H1 (cell line): Measurements from ENCODE around the gene CTSW. TPM values are rescaled to one million over a fixed set of nuclear protein-coding genes. Genes with fewer than 3 reads are reported as not detected.
A peak's percentile ranks its signal among the peaks of the same experiment; 100 is the strongest.

Experiments
- CTCF ChIA-PET: fragments of 300-600 bp; sonication (Branson Sonifier 250); formaldehyde crosslinking; loops from one replicate; lab custom pipeline; 2021; ENCODE audit not compliant: partially characterized antibody; lab: Charles Lee
- POLR2A ChIA-PET: fragments of 300-600 bp; sonication (Branson Sonifier 250); formaldehyde crosslinking; loops from one replicate; lab custom pipeline; 2021; ENCODE audit warnings: inconsistent platforms; ENCODE audit not compliant: partially characterized antibody; lab: Charles Lee
- DNase-seq, 2 experiments: peaks; one replicate each; pipeline versions ENCODE4 v3.0.0 to v3.0.0-alpha.2; 2010 to 2022; ENCODE audit warnings: low spot score in 2 of 2, low read depth in 1 of 2, mixed read lengths in 1 of 2
- FAIRE-seq: peaks from 2 replicates; lab custom pipeline; 2011; peaks lifted over from hg19 to GRCh38; lab: Jason Lieb, UNC
- H2AFZ ChIP-seq: 2 replicates; pipeline ENCODE4 v1.8.1; 2012; ENCODE audit warnings: low read length, inconsistent platforms
- H2AK5ac ChIP-seq: 2 replicates; pipeline ENCODE4 v1.6.1; 2013; ENCODE audit warnings: low read depth, low read length
- H2BK120ac ChIP-seq: replicated peaks from 2 replicates; pipeline ENCODE3; 2013; ENCODE audit warnings: low read depth, low read length, inconsistent platforms
- H2BK12ac ChIP-seq: 2 replicates; pipeline ENCODE4 v1.6.1; 2013; ENCODE audit warnings: low read depth, low read length
- H2BK15ac ChIP-seq: 2 replicates; pipeline ENCODE4 v1.6.1; 2013; ENCODE audit warnings: low read length
- H2BK20ac ChIP-seq: 2 replicates; pipeline ENCODE4 v1.6.1; 2013; ENCODE audit warnings: low read length
- H2BK5ac ChIP-seq: 2 replicates; pipeline ENCODE4 v1.6.1; 2013; ENCODE audit warnings: low read depth, low read length
- H3K14ac ChIP-seq: 2 replicates; pipeline ENCODE4 v1.6.1; 2013; ENCODE audit warnings: inconsistent platforms; ENCODE audit not compliant: insufficient read length
- H3K18ac ChIP-seq: 2 replicates; pipeline ENCODE4 v1.6.1; 2013; ENCODE audit warnings: low read length; ENCODE audit errors: extremely low read depth
- H3K23ac ChIP-seq: 2 replicates; pipeline ENCODE4 v1.6.1; 2013; ENCODE audit warnings: inconsistent platforms; ENCODE audit not compliant: insufficient read length
- H3K23me2 ChIP-seq: 2 replicates; pipeline ENCODE4 v1.6.1; 2013; ENCODE audit warnings: low read depth, low read length
- H3K27ac ChIP-seq: 2 replicates; pipeline ENCODE4 v1.6.1; 2011; ENCODE audit warnings: low read depth, low read length, inconsistent platforms
- H3K27me3 ChIP-seq, 4 experiments: replicated peaks in 1 of 4; 1 replicate in 1 of 4; 2 replicates in 3 of 4; pipeline versions ENCODE4 v1.6.1 to v1.8.1; 2011 to 2013; ENCODE audit warnings: low read length in 3 of 4, mild to moderate bottlenecking in 3 of 4, inconsistent platforms in 2 of 4, mixed read lengths in 2 of 4, moderate library complexity in 1 of 4; ENCODE audit not compliant: control insufficient read depth in 3 of 4, insufficient read depth in 3 of 4; ENCODE audit errors: extremely low read depth in 1 of 4
- H3K36me3 ChIP-seq, 4 experiments: 2 replicates each; pipeline versions ENCODE4 v1.6.1 to v1.8.1; 2011 to 2013; ENCODE audit warnings: mild to moderate bottlenecking in 4 of 4, low read length in 3 of 4, moderate library complexity in 2 of 4, control low read depth in 1 of 4, inconsistent platforms in 1 of 4; ENCODE audit not compliant: insufficient read depth in 4 of 4, control insufficient read depth in 2 of 4
- H3K4ac ChIP-seq: replicated peaks from 2 replicates; pipeline ENCODE3; 2013; ENCODE audit warnings: low read length, low read depth, mixed read lengths, inconsistent platforms; ENCODE audit not compliant: insufficient read length
- H3K4me1 ChIP-seq, 4 experiments: replicated peaks in 1 of 4; 1 replicate in 1 of 4; 2 replicates in 3 of 4; pipeline versions ENCODE4 v1.6.1 to v1.8.1; 2011 to 2013; ENCODE audit warnings: low read length in 3 of 4, inconsistent platforms in 2 of 4, mixed read lengths in 1 of 4; ENCODE audit not compliant: insufficient read depth in 4 of 4, control insufficient read depth in 3 of 4
- H3K4me2 ChIP-seq, 2 experiments: 2 replicates each; pipeline versions ENCODE4 v1.6.1 to v1.8.1; 2011 to 2013; ENCODE audit warnings: low read depth in 2 of 2, low read length in 2 of 2, control low read depth in 1 of 2, inconsistent platforms in 1 of 2, mild to moderate bottlenecking in 1 of 2; ENCODE audit not compliant: insufficient read depth in 1 of 2
- H3K4me3 ChIP-seq, 4 experiments: fragments of 200-600, 300-600 bp in 1 of 4; sonication (generic), shearing (Covaris generic), sonication (Bioruptor Twin) in 1 of 4; 2 replicates each; pipeline versions ENCODE4 v1.5.1 to v1.8.1; 2011 to 2016; ENCODE audit warnings: low read length in 4 of 4, low read depth in 3 of 4, control low read depth in 2 of 4, inconsistent platforms in 2 of 4, mild to moderate bottlenecking in 2 of 4, mixed read lengths in 1 of 4, moderate library complexity in 1 of 4; ENCODE audit not compliant: insufficient read depth in 2 of 4; ENCODE audit errors: extremely low read depth in 1 of 4
- H3K56ac ChIP-seq: replicated peaks from 2 replicates; pipeline ENCODE3; 2013; ENCODE audit warnings: low read depth, mild to moderate bottlenecking, mixed read lengths, low read length, inconsistent platforms; ENCODE audit not compliant: insufficient read length
- H3K79me1 ChIP-seq: 2 replicates; pipeline ENCODE4 v1.6.1; 2013; ENCODE audit warnings: low read depth, low read length, control low read depth
- H3K79me2 ChIP-seq, 2 experiments: 2 replicates each; pipeline versions ENCODE4 v1.6.1 to v1.8.1; 2012 to 2013; ENCODE audit warnings: low read length in 2 of 2, mild to moderate bottlenecking in 2 of 2, inconsistent platforms in 1 of 2; ENCODE audit not compliant: insufficient read depth in 2 of 2, control insufficient read depth in 1 of 2
- H3K9ac ChIP-seq, 4 experiments: replicated peaks in 1 of 4; 1 replicate in 1 of 4; 2 replicates in 3 of 4; pipeline versions ENCODE4 v1.6.1 to v1.8.1; 2011 to 2013; ENCODE audit warnings: low read depth in 3 of 4, low read length in 3 of 4, control low read depth in 2 of 4, mild to moderate bottlenecking in 2 of 4, moderate library complexity in 2 of 4, inconsistent platforms in 1 of 4; ENCODE audit errors: extremely low read depth in 1 of 4
- H3K9me3 ChIP-seq, 2 experiments: 2 replicates each; pipeline versions ENCODE4 v1.6.1 to v1.8.1; 2012 to 2013; ENCODE audit warnings: mild to moderate bottlenecking in 2 of 2, moderate library complexity in 2 of 2, control low read depth in 1 of 2, inconsistent platforms in 1 of 2, low read depth in 1 of 2, low read length in 1 of 2, mixed read lengths in 1 of 2; ENCODE audit not compliant: insufficient read depth in 2 of 2
- H4K20me1 ChIP-seq, 2 experiments: replicated peaks in 1 of 2; 2 replicates each; pipeline versions ENCODE3 to v1.8.1; 2011 to 2013; ENCODE audit warnings: inconsistent platforms in 2 of 2, low read length in 2 of 2, mild to moderate bottlenecking in 1 of 2; ENCODE audit not compliant: insufficient read depth in 2 of 2, control insufficient read depth in 1 of 2
- H4K5ac ChIP-seq: 2 replicates; pipeline ENCODE4 v1.6.1; 2013; ENCODE audit warnings: low read length, low read depth, mixed read lengths, inconsistent platforms; ENCODE audit not compliant: insufficient read length
- H4K8ac ChIP-seq: 2 replicates; pipeline ENCODE4 v1.8.0; 2013; ENCODE audit warnings: mild to moderate bottlenecking, moderate library complexity, low read length, inconsistent platforms; ENCODE audit not compliant: insufficient read depth; ENCODE audit errors: extremely low read depth
- H4K91ac ChIP-seq: replicated peaks from 2 replicates; pipeline ENCODE3; 2013; ENCODE audit warnings: low read length, mixed read lengths, inconsistent platforms; ENCODE audit not compliant: insufficient read length
- BCL11A ChIP-seq, 2 experiments: IDR thresholded peaks; one replicate each; pipeline ENCODE4 v1.6.1; 2011; ENCODE audit warnings: low read depth in 2 of 2, low read length in 2 of 2, mild to moderate bottlenecking in 2 of 2
- CBX5 ChIP-seq: fragments of 300-800, 300-1000 bp; sonication (generic); IDR thresholded peaks from 2 replicates; pipeline ENCODE4 v1.7.1; 2016; ENCODE audit warnings: antibody characterized with exemption, low read length, low read depth
- CBX8 ChIP-seq: fragments of 300-800, 300-1000 bp; sonication (generic); IDR thresholded peaks from 2 replicates; pipeline ENCODE4 v1.7.1; 2016; ENCODE audit warnings: low read depth, low read length, borderline replicate concordance
- CHD2 ChIP-seq: IDR thresholded peaks from 2 replicates; pipeline ENCODE4 v1.6.1; 2012; ENCODE audit warnings: low read length, improper control_type of control experiment
- EP300 ChIP-seq, 2 experiments: IDR thresholded peaks; 1 replicate in 1 of 2; 2 replicates in 1 of 2; pipeline ENCODE4 v1.6.1; 2011 to 2012; ENCODE audit warnings: low read depth in 2 of 2, low read length in 2 of 2, mild to moderate bottlenecking in 2 of 2, borderline replicate concordance in 1 of 2, inconsistent platforms in 1 of 2, moderate library complexity in 1 of 2
- FOSL1 ChIP-seq: IDR thresholded peaks from 2 replicates; pipeline ENCODE4 v1.6.1; 2011; ENCODE audit warnings: mild to moderate bottlenecking, low read depth, low read length, moderate library complexity; ENCODE audit not compliant: insufficient read depth
- HDAC6 ChIP-seq: IDR thresholded peaks from one replicate; pipeline ENCODE4 v1.7.1; 2012; ENCODE audit warnings: low read depth, mild to moderate bottlenecking, inconsistent platforms, low read length, moderate library complexity
- POLR2A ChIP-seq, 2 experiments: IDR thresholded peaks; 1 replicate in 1 of 2; 2 replicates in 1 of 2; pipeline ENCODE4 v1.6.1; 2011; ENCODE audit warnings: low read depth in 2 of 2, low read length in 2 of 2, mild to moderate bottlenecking in 2 of 2; ENCODE audit errors: control extremely low read depth in 1 of 2
- RNF2 ChIP-seq: fragments of 200-900, 300-1000 bp; sonication (generic); IDR thresholded peaks from 2 replicates; pipeline ENCODE4 v1.7.1; 2016; ENCODE audit warnings: borderline replicate concordance, low read depth, mild to moderate bottlenecking, antibody characterized with exemption, low read length; ENCODE audit not compliant: poor library complexity, severe bottlenecking; ENCODE audit errors: missing control alignments
- SIX5 ChIP-seq: IDR thresholded peaks from 2 replicates; pipeline ENCODE4 v1.6.1; 2011; ENCODE audit warnings: mild to moderate bottlenecking, low read depth, low read length
- SP1 ChIP-seq: IDR thresholded peaks from 2 replicates; pipeline ENCODE4 v1.6.1; 2011; ENCODE audit warnings: low read depth, low read length
- TAF1 ChIP-seq: IDR thresholded peaks from 2 replicates; pipeline ENCODE4 v1.6.1; 2011; ENCODE audit warnings: mild to moderate bottlenecking, low read depth, low read length
- TBP ChIP-seq: IDR thresholded peaks from 2 replicates; pipeline ENCODE4 v1.6.1; 2011; ENCODE audit warnings: low read depth, low read length, improper control_type of control experiment
- WGBS, 2 experiments: shearing (Covaris generic) in 1 of 2; methylation state at CpG; one replicate each; pipeline versions ENCODE4 v1.1.6 to v1.1.7; 2013 to 2015; ENCODE audit warnings: low lambda C conversion rate in 2 of 2, mixed read lengths in 2 of 2, inconsistent platforms in 1 of 2, low coverage in 1 of 2, missing lambda C conversion rate in 1 of 2; ENCODE audit not compliant: insufficient replicate concordance in 2 of 2, insufficient coverage in 1 of 2, insufficient read length in 1 of 2; ENCODE audit errors: extremely low coverage in 1 of 2, missing lambda C conversion rate in 1 of 2; 5-methylcytosine and 5-hydroxymethylcytosine counted together
- polyA plus RNA-seq, 7 experiments: library from polyadenylated mRNA; depleted of rRNA in 3 of 7; stranded (reverse) in 5 of 7; unstranded in 2 of 7; fragments of >200 nt in 5 of 7; fragments of 200-250 nt in 2 of 7; gene quantifications; 1 replicate in 5 of 7; 2 replicates in 1 of 7; 4 replicates in 1 of 7; pipeline versions ENCODE4 v1.2.1 to v1.2.3, GENCODE V29; 2011 to 2013; ENCODE audit warnings: missing spikeins in 2 of 7, mixed read lengths in 2 of 7
- total RNA-seq: library from RNA; stranded (reverse); fragmentation: NEBNext Ultra II Directional; extraction: Animal tissue kit (Norgen Biotek cat#: 25700); gene quantifications from 2 replicates; pipeline ENCODE4 v1.2.1, GENCODE V29; 2021

CTSW gene
- total and polyA plus RNA-seq, 2 of the 8 experiments (the other 6 are each of a cell fraction or from before 2014, with no cell fraction given): not detected

DNA sequence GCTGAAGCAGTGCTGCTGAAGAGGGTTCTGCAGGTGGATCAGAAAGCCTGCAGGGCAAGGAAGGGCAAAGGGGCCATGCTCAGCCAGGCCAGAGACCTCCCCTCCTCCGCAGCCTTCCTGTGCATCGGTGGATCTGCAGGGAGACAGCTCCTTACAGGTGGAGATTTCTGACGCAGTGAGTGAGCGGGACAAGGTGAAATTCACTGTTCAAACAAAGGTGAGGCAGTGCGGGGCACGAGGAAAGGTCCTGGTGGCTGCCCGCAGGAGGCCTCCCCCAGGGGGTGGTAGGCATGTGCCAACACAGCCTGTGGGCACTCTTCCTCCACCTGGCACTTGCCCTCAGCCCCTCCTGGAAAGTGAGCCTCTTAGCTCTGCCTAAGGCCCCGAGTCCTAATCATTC is 30.3 kb upstream of the CTSW start:
- ChIA-PET CTCF (interaction anchor here (1.0 to 15.2 kb wide), 13 partner anchors 9 to 139 kb away, joined by 3 to 283 read pairs (median 16); partner anchors contain the start of genes AP5B1, CCDC85B, CFL1 and CTSW), POLR2A (interaction anchor here (1.0 to 38.3 kb wide), 8 partner anchors 11 to 186 kb away, joined by 3 to 1071 read pairs (median 5); partner anchors contain the start of genes CCDC85B, CFL1, CTSW and EFEMP2)
- Histone ChIP-seq H4K8ac (no peak overlapping the region), H2BK5ac (0 out of 2 replicates have a peak overlapping the region, but pooled peaks have one; percentile 77), H4K91ac (no peak overlapping the region), H3K79me1 (peaks cover 5% of the 10 kb centered on the region; the same call in 1 of the 2 replicates), H3K56ac (no peak overlapping the region), H2AFZ (no peak overlapping the region), H4K20me1 (peaks cover 9 to 12% of the 10 kb centered on the region in 2 experiments), H3K23ac (no peak overlapping the region), H2BK12ac (no peak overlapping the region), H2AK5ac (no peak overlapping the region), H3K9ac (no peak overlapping the region), H3K79me2 (peaks cover 0 to 6% of the 10 kb centered on the region in 2 experiments; a peak in 2 of 4 replicates), H3K23me2 (no peaks in the 10 kb centered on the region), H3K9me3 (peaks cover 7 to 10% of the 10 kb centered on the region in 2 experiments; a peak in 2 of 4 replicates), H3K4ac (no peak overlapping the region), H4K5ac (no peak overlapping the region), H3K4me2 (0 out of 4 replicates have a peak overlapping the region, but pooled peaks of 1 of the 2 experiments have one; percentile 6), H3K27ac (no peak overlapping the region), H3K18ac (no peak overlapping the region), H3K14ac (no peak overlapping the region), H2BK20ac (no peak overlapping the region), H2BK15ac (no peak overlapping the region), H2BK120ac (no peak overlapping the region), H3K36me3 (peaks cover 2 to 15% (median 12%) of the 10 kb centered on the region in 4 experiments), H3K27me3 (no peaks in the 10 kb centered on the region; a peak in 1 of 7 replicates), H3K4me3 (no peak overlapping the region), H3K4me1 (peaks cover 0 to 4% (median under 1%) of the 10 kb centered on the region in 4 experiments; a peak in 5 of 7 replicates)
- WGBS, 2 experiments: 86% methylated on average over 8 of the region's 8 CpGs; no CpG with 5 or more reads in 1 of the 2 experiments
- DNase-seq (no peak), FAIRE-seq (no peak)
- TF ChIP-seq HDAC6: no peak
- TF ChIP-seq TBP: no peak
- no peak for TF ChIP-seq SIX5
- no peak for TF ChIP-seq POLR2A (IDR thresholded peaks at IDR 0.05; ENCODE audit: control extremely low read depth in 1 of 2, low read depth in 2 of 2, low read length in 2 of 2)
- no peak for TF ChIP-seq FOSL1
- TF ChIP-seq CBX8: no peak
- TF ChIP-seq CHD2: no peak
- TF ChIP-seq RNF2: no peak
- no peak for TF ChIP-seq CBX5
- no peak for TF ChIP-seq BCL11A (IDR thresholded peaks at IDR 0.05; ENCODE audit: low read depth in 2 of 2, low read length in 2 of 2)
- no peak for TF ChIP-seq TAF1
- TF ChIP-seq EP300 (IDR thresholded peaks at IDR 0.05; ENCODE audit: borderline replicate concordance in 1 of 2, low read depth in 2 of 2, low read length in 2 of 2): no peak
- no peak for TF ChIP-seq SP1
